Keratinocyte (primary cell): ENCODE results near the gene SFSWAP.

ENCODE experiments used
- EZH2 ChIP-seq: IDR thresholded peaks from one replicate; pipeline ENCODE4 v1.6.1; 2012; ENCODE audit warnings: inconsistent platforms, mild to moderate bottlenecking, low read length, moderate library complexity
- TF ChIP-seq, protein P1 (sequence below), 3 experiments: IDR thresholded peaks in 1 of 3; conservative IDR thresholded peaks in 1 of 3; optimal IDR thresholded peaks in 1 of 3; 2 replicates in 2 of 3; 3 replicates in 1 of 3; pipeline versions ENCODE3 to v1.5.1; 2011; ENCODE audit warnings: low read length in 3 of 3, mild to moderate bottlenecking in 3 of 3, moderate library complexity in 2 of 3, control low read depth in 1 of 3, inconsistent platforms in 1 of 3; ENCODE audit not compliant: insufficient read depth in 2 of 3; ENCODE audit errors: extremely low read depth in 1 of 3

GRCh38 chr12:131747276-131748177 lies 36.6 kb downstream of the SFSWAP start:
- TF ChIP-seq, protein P1, sequence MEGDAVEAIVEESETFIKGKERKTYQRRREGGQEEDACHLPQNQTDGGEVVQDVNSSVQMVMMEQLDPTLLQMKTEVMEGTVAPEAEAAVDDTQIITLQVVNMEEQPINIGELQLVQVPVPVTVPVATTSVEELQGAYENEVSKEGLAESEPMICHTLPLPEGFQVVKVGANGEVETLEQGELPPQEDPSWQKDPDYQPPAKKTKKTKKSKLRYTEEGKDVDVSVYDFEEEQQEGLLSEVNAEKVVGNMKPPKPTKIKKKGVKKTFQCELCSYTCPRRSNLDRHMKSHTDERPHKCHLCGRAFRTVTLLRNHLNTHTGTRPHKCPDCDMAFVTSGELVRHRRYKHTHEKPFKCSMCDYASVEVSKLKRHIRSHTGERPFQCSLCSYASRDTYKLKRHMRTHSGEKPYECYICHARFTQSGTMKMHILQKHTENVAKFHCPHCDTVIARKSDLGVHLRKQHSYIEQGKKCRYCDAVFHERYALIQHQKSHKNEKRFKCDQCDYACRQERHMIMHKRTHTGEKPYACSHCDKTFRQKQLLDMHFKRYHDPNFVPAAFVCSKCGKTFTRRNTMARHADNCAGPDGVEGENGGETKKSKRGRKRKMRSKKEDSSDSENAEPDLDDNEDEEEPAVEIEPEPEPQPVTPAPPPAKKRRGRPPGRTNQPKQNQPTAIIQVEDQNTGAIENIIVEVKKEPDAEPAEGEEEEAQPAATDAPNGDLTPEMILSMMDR (optimal IDR thresholded peaks at IDR 0.05 in 1 of 3, IDR thresholded peaks at IDR 0.05 in 1 of 3, conservative IDR thresholded peaks at IDR 0.05 in 1 of 3; ENCODE audit: extremely low read depth in 1 of 3, insufficient read depth in 2 of 3, low read length in 3 of 3): no peak
- TF ChIP-seq EZH2: no peak
